SKM-1 (cell line): ENCODE results near the gene CDH4.

Experiments used
- DNase-seq: peaks from one replicate; lab custom pipeline; 2025; ENCODE audit not compliant: unreplicated experiment; lab: John Stamatoyannopoulos, UW

CDH4 gene

DNA sequence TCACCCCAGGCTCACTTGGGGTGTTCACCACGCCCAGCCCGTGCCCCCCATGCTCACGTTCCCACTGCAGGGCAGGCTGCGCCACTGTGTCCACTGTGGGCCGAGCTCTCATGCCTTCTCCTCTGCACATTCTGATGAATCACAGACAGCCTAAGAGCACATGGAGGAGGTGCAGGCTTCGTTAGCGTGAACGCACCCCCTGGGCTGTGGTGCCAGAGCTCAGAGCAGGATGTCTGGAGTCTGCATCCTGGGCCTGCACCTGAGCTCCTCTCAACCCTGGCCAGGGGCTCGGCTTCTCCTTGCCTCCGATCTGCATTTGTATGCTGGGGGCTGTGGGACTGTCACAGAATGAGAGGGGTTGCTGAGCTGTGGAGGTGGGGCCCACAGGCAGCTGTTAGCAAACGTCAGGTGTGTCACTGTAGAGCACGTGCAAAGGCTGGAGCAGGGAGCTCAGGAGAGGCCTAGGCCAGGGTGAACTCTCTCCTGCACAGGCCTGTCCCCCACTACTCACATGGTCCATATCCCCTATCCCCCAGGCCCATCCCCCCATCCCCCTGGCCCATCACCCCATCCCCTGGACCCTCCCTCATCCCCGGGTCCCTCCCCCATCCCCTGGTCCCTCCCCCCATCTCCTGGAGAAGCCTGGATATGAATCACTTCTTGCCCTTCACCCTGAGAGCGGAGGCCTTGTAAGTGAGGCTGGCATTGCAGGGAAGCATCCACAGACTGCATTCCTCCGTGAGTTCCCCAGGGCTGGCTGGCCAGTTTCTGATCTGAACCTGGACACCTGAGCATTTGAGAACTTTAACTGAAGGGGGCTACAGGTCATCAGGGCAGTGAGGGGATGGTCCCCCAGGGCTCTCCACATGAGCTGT is 504.1 kb downstream of the CDH4 start:
- DNase-seq = no peak

DNA sequence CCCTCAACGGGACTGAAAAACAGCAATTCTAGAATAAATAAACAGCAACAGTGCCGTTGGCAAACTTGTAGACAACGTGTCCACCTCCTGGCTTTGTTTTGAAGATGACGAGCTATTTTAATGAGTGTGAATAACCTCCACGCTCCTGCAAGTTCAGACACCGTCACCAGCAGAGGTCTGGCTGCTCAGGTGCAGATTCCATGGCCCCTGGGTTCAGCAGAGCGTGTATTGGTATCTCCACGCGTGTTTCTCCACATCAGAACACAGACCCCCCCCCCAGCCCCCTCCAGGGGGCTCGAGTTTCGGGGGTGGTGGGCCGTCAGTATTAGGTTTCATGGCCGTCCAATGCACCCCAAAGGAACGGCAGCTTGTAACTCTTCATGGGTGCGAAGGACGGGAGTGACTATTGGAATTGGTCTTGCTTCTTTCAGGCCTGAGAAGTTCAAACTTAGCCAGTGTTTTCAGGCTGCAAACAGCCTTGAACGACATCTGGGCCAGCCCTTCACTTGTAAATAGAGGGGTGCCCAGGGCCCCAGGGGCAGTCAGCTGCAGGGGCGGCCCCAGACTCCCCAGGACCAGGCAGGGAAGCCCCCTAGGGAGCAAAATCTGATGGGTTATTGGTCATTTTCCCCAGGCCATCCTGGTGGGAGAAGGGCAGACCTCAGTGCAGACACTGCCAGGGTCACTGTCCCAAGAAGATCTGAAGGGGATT is 505.1 kb downstream of the CDH4 start:
- DNase-seq = no peak

DNA sequence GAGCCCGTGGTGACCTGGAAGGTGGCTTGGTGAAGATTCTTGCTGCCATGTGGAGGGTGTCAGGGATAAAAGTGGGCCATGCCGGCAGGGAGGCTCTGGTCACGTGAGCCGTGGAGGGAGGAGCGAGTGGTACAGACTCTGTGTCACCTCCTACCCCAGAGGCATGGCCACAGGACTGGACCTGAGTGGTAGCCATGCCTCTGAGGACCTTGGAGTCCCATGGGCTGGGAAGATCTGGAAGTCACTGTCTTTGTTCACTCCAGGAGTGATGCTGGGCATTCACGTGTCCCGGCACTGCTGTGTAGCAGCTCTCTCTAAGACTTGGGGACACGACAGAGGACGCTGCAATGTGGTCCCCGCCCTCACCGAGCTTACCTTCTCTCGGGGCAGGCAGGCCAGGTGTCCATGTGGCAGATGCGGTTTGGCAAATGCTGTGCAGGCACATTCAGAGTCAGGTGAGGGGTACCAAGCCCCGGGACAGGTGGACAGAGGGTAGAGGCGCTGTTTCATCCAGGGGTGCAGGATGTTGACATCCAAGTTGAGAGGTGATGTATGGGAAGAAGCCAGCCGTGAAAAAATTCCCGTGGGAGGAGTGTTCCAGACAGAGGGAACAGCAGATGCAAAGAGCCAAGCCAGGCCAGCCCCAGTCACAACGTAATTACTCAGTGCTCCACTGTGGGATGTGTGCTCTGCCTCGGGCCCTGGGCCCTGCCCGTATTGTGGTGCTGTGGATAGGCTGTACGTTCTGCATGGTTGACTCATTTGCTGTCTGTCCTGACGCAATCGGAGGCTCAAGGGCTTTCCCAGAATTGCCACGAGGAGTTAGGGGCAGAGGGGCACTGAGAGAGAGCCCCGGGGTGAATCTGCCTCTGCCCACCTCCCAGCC is 505.9 kb downstream of the CDH4 start:
- no peak for DNase-seq

DNA sequence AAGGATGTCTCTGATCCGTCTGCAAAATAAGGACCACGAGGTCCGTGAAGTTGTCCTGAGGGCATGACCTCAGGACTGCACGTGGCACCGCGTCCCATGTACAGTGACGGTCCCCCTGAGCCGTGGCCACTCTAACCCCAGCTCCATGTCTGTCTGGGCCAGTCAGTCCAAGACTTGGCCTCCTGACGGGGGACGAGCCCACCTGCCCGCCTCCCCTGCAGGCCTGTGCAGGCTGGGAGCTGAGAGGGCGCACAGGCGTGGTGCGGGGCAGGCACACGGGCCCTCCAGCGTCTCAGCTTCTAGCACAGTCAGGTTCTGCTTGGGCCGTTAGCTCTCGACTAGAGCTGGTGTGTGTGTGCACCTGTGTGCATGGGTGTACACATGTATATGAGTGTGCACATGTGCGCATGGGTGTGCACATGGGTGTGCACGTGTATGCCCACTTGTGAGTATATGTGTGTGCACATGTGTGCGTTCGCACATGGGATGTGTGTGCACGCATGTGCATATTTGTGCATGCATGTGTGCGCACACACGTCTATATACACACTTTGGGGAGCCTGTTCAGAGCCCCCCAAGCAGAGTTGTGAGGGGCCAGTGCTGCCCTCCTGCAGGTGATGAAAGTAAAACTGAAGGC is 506.6 kb downstream of the CDH4 start:
- no peak for DNase-seq

DNA sequence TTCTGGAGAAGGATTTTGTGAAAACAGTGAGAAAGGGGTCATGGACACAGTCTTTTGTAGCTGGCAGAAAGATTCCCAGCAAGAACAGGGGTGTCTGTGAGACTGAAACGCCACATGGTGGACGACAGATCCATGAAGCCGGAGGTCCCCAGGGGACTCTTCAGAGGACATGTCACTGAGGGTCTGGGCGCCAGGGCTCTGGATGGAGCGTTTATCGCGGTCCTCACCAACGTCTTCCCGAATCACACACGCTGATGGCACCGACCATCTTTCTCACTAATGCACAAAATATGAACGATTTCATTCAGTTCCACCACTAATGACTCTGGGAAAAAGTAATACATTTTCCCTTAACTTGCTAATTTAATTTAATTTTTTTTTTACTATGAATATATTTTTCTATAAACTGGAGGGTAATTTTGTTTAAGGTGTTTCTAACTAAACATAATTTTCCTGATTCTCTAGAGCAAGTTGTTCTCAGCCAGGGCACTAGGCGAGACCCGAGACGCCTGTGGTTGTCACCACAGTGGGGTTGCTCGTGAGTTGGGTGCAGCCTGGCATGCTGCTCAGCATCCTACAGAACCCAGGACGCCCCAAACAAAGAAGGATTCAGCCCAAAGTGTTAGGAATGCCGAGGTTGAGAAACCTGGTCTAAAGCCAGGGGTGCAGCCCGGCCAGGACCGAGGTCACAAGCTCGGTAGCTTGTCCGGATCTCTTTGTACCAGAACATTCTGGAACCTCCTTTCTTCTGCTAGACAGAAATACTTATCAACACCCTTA is 507.4 kb downstream of the CDH4 start:
- DNase-seq = no peak

DNA sequence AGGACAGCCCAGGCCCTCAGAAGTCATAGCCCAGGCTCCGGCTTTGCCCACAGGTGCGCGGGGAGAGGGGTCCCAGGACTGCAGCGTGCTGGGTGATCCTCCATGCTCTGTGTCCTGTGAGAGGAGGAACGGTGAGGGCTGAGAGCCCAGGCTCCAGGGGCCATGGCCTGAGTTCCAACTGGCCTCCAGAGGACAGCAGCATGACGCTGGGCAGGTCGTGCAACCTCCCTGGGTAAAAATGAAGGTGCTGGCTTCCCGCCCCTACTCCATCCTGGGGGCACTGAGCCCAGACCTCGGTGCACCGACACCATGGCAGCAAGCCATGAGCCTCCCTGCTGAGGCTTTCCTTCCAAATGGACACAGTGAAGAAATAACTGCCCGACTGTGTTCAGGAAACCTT is 508.3 kb downstream of the CDH4 start:
- no peak for DNase-seq

DNA sequence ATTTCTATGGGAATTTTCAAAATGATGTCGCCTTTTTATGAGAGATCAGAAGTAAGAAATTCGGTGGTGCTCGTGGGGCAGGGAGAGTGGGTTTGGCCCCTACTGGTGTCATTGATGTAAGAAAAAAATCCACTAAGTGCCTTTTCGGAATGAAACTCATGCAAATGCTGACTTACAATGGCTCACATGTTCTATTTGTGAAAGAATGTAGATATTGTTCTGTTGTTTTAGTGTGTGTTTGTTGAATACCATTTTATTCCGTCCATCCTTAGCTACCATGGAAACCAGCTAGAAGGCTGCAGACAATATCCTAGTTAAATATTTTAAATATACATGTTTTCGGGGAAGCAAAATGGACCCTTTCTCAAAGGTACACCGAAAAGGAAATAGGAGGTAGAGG is 508.7 kb downstream of the CDH4 start:
- DNase-seq = no peak

DNA sequence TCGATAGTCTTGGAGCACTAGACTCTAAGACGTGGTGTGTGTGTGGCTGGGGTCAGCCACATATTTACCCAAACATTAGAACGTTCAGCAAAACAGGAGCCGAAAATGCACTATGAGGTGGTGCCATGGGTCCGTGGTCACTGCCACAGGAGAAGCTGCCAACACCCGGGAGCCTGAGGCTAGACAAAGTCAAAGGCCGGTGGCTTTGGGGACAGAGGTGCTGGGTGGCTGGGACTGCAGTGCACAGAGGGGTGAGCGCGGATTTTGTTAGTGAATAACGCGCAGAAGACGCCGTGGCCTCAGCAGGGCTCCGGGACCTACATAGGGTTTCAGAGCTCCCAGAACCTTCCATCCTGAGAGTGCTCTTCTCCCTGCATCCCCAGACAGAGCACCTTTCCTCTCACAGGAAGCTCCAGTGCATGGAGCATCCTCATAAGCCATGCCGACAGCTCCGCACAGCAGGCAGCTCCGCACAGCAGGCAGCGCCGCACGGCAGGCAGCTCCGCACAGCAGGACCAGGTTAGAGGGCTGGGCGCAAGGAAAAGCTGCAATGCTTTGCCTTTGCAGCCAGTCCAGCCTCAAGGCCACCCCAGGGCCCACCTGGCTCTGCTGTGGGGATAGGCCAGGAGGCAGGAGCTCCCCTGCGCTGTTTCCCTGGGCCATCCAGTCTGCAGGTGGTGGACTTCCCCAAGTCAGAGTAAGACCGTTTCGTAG is 509.5 kb downstream of the CDH4 start:
- no peak for DNase-seq

DNA sequence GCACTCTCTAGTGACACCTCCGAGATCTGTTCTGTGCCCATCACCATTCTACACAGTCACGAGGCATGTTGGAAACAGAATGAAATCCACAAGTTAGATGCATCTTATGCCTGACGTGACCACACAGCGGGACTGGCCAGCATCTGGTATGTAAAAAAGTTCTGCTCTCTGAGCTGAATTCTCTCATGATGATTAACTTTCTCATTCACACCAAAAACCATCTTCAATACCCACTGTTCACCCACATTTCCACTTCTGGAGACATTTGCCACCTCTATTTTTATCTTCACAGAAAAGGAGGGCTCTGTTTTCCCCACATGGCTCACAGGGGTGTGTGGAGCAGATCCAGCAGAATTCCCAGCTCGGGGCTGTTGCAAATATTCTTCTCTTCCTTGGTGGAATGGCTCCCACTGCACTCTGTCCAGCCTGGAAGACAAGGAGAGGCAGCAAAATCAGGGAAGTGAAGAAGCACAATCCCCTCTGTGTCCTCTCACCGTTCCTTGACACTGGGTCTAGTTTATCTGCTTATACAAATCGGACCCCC is 510.2 kb downstream of the CDH4 start:
- no peak for DNase-seq

DNA sequence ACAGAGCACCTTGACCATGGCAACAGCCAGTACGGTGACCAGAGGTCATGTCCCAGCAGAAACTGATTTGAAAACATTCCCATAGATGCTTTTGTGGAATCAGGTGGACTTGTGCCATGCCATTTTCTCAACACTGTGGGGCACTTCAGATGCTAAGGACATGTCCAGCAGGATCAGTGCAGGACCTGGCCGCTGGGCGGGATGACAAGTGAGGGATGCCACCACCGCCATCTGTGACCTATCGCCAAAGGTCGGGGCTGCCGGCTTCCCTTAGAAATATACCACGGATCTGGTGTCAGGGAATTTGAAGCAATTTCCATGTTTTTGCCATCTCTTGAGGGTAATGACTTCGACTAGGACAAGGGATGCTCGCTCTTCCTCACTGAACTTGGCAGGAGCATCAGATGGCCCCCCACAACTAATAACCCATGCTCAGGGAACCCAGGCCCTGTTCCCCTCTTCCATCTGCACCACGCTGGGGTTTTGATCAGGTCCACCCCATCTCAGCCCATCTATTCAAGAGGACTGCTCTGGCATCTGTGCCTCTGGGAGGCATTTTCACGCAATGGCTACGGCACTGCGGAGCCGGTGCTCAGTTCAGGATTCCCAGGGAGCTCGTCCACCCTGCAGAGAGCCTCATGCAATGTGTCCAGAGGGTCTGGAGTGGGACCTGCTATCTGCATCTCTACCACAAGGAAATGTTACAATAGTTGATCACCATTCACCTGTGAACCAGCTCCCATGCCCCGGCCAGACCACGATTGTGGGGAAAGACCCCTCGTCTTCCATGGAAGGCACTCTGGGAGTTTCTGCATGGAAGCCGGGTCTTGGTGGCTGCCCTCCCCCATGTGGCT is 511.1 kb downstream of the CDH4 start:
- no peak for DNase-seq

DNA sequence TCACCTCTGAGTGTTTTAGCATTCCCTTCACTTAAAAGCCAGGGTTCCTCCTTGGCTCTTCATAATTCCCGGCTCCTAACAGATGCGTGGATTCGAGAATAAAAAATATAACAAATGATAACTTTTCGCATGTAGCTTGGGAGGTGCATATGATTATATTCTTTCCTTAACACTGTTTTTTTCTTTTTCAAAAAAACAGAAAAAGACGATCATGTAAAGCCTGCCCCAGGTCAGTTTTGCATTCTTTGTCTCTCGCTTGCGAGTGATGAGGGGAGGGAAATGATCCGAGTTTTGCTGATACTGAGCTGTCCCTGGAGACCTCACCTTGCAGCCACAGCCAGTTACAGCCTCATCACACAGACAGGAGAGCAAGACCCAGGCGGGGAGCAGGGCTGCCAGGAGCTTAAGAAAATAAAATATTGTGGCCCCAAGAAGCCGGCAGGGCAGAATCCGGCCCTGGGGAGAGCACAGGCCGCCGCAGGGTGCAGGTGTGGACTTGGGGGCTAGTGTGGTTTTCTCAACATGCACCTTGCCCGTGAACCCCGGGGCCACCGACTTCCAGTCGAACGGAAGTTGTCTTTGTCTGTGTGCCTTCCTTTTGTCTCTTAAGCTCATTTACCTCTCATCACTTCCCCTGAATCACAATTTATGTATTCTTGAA is 511.8 kb downstream of the CDH4 start:
- no peak for DNase-seq

DNA sequence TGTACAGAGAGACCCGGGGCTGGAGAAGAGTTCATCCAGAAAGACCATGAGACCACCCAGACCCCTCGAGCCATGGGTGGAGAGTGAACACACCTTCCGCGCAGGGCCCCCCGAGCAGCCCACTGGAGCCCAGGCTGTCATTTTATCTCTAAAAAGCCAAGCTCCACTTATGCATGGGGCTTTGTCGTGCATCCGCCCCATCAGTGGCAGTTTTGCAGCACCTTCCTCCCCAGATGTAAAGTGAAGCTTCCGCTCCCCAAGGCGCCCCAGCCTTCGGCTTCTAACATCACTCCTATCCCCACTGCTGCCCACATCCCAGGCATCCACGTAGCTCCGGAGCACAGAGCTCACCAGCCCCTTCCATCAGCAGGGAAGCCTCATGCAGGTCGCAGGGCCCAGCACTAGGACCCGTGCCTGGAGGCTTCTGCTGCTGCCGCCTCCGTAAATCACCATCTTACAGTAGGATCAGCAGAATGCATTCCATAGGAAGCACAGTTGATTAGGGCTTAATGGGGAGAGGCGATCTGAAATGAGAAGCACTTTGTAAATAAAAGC is 512.5 kb downstream of the CDH4 start:
- no peak for DNase-seq

DNA sequence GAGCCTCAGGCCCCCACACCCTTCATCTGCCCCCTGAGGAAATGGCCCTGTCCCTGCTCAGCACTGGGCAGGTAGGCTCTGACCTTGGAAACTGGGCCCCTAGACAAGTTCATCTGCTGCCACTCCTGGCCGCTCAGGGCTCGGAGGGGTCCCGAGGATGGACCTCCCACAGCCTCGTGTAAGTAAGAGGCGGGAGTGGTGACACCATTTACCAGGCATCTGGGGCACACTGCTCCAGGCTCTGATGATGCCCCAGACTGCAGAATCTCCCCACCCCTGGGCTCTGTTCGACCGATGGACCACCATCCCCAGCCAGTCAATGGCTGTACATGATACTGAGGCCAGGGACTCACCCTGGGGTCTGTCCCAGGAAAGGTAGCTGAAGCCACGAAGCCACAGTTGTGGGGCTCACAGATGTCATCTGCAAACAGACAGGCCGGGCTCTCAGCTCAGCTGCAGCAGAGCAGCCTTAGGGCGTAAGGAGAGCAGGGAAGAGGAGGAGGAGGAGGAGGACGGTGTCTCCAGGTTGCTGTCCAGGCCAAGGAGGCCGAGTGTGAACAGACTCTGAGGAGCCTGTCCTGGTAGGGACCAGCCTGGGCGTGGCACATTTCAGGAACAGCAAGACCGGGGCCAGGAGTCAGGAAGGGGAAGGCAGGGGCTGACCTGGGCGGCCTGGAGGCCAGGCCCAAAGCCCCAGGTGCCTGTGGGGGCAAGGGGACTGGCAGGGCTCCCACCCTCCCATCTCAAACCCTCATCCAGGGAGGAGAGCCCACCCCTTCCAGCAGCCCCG is 513.2 kb downstream of the CDH4 start:
- DNase-seq = no peak

DNA sequence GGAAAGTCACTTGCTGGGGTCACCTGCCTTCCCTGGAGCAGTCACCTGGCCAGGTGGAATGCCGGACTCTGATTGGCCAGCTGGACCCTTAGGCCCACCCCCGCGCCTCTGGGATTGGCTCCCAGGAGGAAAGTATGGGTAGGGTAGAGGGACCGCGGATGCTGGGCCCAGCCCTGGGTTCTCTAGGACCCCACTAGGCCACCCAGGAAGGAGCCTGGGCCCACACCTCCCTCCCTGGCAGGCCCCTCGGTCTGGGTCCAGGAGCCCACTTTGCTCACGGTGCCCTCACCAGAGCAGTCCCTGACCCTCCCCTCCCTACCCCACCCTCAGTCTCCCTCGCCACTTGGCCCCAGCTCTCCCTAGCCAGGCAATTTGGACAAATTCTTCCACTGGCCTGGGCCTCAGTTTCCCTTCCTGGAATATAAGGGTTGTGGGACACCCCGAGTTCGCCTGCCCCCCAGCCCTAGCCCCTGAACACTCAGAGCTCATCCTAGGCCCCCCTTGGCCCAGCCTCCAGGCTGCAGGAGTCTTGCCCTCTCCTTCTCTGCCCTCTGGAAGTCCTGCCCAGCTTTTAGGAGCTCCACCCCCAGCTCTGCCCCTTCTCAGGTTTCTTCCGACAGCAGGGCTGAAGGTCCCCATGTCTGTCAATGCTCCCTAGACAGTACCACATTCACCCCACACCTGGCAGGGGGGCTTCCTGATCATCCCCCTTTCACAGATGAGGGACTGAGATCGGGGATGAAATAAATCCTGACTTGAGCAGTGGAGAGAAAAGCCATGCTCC is 514.0 kb downstream of the CDH4 start:
- no peak for DNase-seq

DNA sequence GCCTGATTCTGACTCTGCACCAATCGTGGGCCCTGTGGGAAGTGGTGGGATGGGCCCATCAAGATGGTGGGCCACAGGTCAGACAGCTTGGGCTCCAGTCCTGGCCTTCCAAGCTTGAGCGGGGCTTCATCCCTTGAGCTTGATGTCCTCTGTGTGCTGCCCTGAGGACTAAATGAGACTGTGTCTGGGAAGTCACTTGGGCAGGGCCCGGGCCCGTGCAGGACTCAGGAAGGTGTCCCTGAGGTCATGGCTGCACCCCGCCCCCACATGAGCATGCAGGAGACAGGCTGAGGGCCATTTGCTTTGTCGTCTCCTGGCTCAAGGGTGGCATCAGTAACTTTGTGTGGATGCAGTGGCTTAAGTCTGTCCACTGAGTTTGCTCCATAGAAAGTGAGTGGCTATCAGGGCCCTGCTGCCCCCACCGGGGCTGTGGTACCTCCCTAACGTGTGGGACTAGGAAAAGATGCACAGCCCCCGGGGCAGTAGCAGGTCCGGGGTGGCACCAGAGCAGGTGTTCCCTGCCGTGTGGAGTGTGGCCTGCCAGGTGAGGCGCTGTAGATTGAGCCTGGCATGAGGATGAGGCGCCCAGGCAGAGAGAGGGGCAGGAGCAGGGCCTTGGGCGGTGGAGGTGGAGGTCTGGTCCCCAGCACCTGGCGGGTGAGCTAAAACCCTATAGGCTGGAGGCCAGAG is 515.0 kb downstream of the CDH4 start:
- DNase-seq = no peak
